Suprapubic skin (tissue), 4 donors: ENCODE results near the gene NLGN2.

ENCODE experiments used
- EP300 ChIP-seq: sonication (generic); formaldehyde crosslinking; IDR thresholded peaks from one replicate; pipeline ENCODE4 v1.6.1; 2017; ENCODE audit warnings: antibody characterized with exemption
- POLR2A ChIP-seq, 2 donors: fragments of 450-650 bp; IDR thresholded peaks; one replicate each; pipeline ENCODE4 v1.6.1; 2017; ENCODE audit warnings: antibody characterized with exemption in 2 of 2, mild to moderate bottlenecking in 2 of 2, moderate library complexity in 2 of 2
- POLR2AphosphoS5 ChIP-seq, 3 donors: sonication (generic); formaldehyde crosslinking; IDR thresholded peaks; one replicate each; pipeline ENCODE4 v1.6.1; 2017; ENCODE audit warnings: antibody characterized with exemption in 3 of 3
- TF ChIP-seq, protein P1 (sequence below), 2 donors: fragments of 200-600 bp in 1 of 2; fragments of 450-650 bp in 1 of 2; sonication (generic) in 1 of 2; IDR thresholded peaks; one replicate each; pipeline ENCODE4 v1.5.1; 2016 to 2019; ENCODE audit warnings: antibody characterized with exemption in 2 of 2, mild to moderate bottlenecking in 1 of 2, moderate library complexity in 1 of 2

DNA sequence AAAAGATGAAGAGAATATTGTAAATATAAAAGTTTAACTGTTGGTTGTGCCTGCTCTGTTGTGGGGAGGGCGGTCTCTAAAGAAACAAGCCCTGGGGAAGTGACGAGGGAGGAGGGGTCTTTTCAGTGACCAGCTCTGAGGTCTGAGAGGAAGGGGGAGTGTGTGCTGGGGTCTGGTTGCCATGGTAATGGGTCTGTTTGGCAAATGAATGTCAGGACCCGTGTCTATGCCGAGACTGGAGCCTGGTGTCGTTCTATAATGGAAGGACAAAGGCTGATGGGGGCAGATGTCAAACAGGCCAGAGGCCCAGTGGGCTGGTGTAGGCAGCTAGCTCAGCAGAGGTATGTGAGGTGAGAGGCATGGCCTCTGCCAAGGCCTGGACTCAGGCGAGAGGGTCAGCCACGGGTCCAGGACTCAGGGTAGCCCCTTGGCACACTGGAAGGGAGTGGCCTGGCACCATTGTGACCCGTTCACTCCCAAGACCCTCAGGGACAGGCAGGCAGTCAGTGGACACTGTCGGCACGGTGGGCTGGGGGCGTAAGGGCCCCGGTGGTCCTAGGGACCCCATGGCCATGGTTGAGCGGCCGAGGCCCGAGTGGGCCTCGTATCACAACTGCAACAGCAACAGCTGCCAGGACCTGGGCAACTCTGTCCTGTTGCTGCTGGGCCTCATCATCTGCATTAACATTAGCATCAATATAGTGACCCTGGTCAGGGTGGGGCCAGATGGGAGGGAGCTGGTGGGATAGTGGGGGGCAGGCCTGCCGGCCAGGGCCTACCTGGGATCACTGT, 12.4 kb downstream of the NLGN2 start, which contains the start of gene SPEM1:
- TF ChIP-seq, protein P1, sequence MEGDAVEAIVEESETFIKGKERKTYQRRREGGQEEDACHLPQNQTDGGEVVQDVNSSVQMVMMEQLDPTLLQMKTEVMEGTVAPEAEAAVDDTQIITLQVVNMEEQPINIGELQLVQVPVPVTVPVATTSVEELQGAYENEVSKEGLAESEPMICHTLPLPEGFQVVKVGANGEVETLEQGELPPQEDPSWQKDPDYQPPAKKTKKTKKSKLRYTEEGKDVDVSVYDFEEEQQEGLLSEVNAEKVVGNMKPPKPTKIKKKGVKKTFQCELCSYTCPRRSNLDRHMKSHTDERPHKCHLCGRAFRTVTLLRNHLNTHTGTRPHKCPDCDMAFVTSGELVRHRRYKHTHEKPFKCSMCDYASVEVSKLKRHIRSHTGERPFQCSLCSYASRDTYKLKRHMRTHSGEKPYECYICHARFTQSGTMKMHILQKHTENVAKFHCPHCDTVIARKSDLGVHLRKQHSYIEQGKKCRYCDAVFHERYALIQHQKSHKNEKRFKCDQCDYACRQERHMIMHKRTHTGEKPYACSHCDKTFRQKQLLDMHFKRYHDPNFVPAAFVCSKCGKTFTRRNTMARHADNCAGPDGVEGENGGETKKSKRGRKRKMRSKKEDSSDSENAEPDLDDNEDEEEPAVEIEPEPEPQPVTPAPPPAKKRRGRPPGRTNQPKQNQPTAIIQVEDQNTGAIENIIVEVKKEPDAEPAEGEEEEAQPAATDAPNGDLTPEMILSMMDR (IDR thresholded peaks at IDR 0.05) = no peak
- no peak for TF ChIP-seq POLR2A (IDR thresholded peaks at IDR 0.05)
- no peak for TF ChIP-seq EP300
- TF ChIP-seq POLR2AphosphoS5 (IDR thresholded peaks at IDR 0.05) = no peak
